Cortex of kidney (tissue), 1 donor: Measurements from ENCODE around the gene EHMT1.
"Not testable (repeated sequence)": the region's sequence is repeated elsewhere in the genome, so short reads cannot be mapped to it uniquely, and the experiment has no call there.

Source experiments
- DNase-seq: peaks from one replicate; lab custom pipeline; 2025; lab: John Stamatoyannopoulos, UW

Gene EHMT1

DNA sequence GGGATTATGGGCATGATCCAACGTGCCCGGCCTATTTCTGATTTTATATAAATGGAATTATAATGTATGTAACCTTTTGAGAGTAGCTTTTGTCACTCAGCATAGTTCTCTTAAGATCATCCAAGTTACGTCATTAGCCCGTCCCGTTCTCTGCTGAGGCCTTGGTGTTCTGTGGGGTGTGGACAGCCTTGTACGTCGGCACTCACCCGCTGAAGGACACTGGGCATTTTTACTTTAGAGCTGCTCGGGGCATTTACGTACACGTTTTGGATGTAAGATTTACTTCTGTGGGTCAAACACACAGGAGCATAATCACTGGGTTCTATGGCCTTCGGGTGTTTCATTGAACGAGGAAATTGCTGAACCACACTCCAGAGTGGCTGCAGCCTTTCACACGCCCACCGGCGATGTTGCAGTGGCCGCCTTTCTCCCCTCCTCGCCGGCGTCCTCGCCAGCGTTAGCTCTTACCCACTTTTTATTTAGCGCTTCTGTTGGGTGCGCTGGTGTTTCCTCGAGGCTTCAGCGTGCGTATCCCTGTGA, 101.8 kb downstream of the EHMT1 start:
- DNase-seq = no peak

GRCh38 chr9:137721479-137721878, 102.7 kb downstream of the EHMT1 start:
- no peak for DNase-seq

DNA sequence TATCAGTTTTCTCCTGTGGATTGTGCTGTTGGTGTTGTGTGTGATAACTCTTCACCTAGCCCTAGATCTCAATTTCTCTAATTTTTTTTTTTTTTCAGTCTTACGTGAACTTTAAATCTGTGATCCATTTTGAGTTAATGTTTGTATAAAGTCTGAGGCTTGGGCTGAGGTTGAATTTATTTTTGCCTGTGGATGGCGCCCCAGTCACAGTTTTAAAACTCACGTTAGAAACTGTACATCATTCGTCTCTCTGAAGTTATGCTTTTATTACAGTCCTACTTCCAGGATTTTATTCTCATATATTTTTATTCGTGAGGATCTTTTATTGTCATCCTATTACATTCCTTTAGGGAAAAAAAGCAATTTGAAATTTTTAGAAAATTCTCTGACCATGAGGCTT, 103.1 kb downstream of the EHMT1 start:
- no peak for DNase-seq

DNA sequence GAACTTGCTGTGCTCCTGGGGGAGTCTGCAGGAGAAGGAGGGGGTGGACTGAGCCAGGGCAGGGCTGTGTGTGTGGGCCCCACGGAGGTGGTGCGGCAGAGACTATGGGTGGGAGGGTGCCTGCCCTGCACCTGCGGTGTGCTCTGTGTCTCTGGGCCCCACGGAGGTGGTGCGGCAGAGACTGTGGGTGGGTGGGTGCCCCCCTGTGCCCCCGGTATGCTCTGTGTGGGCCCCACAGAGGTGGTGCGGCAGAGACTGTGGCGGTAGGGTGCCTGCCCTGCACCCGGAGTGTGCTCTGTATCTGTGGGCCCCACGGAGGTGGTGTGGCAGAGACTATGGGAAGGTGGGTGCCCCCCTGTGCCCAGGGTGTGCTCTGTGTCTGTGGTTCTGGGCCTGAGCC, 103.7 kb downstream of the EHMT1 start:
- DNase-seq = no peak

GRCh38 chr9:137723356-137723755, 104.6 kb downstream of the EHMT1 start:
- not testable (repeated sequence) for DNase-seq

DNA sequence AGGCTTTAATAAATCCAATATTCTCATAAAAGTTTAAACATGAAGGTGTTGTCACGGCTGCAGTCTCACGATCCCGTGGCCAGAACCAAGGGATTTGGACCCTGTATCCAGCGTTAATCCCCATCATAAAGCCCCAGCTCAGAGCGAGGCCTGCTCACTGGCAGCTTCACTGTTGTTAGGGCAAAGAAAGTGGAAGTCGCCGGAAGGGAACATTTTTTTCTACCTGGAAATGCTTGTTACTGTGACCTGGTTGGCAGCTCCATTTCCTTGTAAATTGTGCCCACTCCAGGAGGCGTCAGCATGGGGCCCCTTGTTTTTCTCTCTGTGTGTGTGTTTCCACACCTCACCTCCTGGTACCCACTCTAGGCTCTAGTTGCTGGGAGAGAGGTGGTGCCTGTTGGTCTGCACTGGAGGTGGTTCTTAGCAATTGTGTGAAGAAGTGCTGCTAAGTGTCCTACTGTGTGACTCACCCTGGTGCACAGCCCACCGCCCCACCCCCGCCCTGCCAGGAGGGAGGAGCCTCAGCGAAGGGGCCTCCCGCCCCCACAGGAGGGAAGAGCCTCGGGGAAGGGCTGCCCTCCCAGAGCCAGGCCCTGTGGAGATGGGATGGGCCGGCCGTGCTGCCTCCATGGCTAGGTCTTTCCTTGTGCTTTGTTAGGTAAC, 105.1 kb downstream of the EHMT1 start:
- DNase-seq = no peak

DNA sequence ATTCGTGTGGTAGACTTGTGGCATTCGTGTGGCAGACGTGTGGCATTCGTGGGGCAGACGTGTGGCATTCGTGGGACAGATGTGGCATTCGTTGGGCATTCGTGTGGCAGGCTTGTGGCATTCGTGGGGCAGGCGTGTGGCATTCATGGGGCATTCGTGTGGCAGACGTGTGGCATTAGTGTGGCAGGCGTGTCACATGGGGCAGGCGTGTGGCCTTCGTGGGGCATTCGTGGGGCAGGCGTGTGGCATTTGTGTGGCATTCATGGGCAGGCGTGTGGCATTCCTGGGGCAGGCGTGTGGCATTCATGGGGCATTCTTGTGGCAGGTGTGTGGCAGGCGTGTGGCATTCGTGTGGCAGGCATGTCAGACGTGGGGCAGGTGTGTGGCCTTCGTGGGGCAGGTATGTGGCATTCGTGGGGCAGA, 106.0 kb downstream of the EHMT1 start:
- no peak for DNase-seq

DNA sequence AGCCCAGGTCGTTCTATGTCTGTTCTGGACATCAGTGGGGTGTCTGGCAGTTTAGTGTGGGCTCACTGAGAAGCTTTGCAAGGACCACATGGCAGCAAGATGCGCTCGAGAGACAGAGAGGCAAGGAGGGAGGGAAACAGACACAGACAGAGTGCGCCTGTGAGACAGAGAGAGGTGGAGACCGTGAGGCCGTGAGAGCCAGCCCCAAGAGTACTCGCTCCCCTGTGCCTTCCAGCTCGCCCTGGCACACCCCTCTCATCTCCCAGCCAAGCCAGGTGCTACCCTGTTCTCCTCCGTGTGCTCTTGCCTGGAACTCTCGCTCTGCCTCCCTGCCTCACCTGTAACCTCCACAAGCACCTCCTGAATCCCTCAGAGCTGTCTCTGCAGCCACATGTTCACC, 106.8 kb downstream of the EHMT1 start:
- DNase-seq = no peak

GRCh38 chr9:137726336-137726735, 107.5 kb downstream of the EHMT1 start:
- not testable (repeated sequence) for DNase-seq

DNA sequence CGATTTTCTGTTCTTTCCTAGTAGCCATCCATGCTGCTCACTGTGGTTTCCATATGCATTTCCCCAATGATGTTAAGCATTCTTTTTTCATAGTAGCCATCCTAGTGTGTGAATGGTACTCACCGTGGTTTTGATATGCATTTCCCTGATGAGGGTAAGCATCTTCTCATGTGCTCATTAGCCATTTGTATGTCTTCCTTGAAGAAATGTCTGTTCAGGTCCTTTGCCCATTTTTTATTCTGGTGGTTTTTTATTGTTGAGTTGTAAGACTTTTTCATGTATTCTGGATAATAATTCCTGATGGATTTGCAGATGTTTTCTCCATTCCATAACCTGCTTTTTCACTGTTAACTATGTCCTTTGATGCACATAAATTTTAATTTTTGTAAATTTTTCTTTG, 108.0 kb downstream of the EHMT1 start:
- no peak for DNase-seq

- no peak for DNase-seq
Measured at GRCh38 chr9:137727716-137728115, 108.9 kb downstream of the EHMT1 start.

DNA sequence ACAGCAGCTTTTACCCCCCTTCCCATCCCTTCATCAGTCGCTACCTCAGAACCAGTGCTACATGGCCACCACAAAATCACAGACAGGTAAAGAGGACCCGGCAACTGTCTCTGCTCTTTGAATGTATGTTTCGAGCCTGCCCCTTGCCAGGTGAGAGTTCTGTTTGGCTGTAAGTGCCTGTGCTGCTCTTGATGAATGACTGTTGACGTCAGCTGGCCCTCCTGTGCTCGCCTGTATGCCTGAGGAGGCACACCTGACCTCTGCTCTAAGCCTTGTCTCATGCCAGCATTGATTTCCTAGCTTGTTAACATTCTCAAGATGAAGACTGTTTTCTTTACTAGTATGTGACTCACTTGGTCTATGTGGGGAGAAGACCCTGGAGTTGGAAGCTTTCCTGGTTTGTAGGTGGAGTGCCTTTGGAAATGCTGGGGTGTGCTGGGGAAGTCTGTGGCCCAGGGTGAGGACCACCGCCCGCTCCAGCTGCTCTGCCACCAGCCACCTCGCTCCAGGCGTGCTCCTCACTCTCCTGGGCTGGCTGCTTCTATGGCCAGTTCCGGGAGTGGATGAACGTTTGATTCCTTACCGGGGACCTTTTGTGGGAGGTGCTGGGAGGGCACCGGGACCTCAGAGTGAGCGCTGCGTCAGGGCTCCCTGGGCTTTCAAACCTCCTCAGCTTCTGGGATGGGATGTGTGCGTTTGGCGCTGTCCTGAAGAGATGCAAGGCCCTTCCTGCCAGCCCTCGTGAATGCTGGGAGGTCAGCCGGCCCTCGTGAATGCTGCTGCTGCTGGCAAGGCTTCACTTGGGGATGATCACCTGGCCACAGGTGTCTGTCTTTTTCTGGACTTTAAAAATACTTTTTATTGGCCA, 109.9 kb downstream of the EHMT1 start:
- no peak for DNase-seq

- no peak for DNase-seq
Measured at GRCh38 chr9:137731216-137731946, 112.6 kb downstream of the EHMT1 start.

DNA sequence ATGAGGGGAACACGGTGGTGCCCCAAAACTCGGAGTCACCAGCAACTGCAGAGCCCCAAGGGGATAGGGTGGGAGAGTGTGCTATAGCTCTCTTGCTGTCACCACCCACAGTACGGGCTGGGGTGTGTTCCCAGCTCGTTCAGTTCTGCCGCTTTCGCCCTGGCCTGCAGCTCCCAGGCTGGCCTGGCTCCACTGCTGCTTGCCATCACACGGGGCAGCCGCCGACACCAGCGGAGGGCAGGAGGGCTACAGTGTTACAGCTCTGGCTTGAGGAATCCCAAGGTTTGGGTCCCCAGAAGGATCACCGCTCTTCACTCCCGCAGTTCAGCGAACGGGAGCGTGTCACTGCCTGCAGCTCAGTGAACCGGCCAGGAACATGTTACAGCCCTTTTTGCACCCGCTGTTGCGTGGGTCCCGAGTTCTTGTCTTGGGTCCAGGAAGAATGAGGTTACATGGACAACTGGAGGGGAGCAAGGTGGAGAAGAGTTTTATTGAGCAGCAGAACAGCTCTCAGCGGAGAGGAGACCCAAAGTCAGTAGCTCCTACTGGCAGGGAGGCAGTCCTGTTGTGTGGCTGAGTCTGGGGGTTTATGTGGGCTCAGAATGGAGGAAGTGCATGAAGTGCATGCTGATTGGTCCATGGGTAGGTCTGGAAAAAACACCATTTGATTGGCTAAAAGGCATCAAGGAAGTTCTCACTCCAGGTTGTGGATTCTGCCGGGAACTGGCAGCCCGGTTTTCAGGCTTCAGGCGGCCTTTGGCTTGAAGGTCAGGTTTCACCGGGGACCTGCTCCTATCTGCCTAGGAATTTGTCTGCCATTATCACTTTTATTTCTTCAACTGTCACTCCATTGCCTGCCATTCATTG, 113.4 kb downstream of the EHMT1 start:
- no peak for DNase-seq

DNA sequence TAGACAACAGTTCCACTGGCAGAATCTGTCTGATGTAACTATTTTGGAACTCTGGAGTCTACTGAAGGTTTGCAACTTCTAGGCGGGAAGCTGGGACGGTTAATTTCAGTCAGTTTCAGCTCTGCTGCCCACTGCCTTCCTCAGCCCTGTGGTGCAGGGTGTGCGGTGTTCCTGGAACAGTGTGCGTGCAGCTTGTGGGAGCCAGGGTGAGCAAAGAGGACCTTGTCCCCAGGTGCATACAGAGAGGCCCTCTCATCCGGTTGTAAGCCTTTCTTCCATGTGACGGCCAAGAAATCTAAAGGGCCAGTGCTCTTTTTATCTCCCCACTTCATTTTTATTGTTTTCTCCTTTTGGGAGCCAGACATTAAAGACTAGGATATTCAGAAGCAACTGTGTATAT, 114.6 kb downstream of the EHMT1 start:
- DNase-seq = no peak

DNA sequence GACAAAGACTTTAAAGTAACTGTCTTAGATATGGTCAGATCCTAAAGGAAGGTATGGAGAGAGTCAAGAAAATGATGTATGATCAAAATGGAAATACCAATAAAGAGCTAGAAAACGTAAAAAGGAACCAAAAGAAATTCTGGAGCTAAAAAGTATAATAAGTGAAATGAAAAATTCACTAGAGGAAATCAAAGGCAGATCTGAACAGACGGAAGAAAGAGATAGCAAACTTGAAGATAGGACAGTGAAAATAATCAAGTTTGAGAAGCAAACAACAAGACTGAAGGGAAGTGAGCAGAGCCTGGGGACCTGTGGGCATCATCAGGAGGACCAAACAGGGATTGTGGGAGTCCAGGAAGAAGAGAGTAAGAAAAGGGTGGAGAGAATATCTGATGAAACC, 115.4 kb downstream of the EHMT1 start:
- DNase-seq = no peak

DNA sequence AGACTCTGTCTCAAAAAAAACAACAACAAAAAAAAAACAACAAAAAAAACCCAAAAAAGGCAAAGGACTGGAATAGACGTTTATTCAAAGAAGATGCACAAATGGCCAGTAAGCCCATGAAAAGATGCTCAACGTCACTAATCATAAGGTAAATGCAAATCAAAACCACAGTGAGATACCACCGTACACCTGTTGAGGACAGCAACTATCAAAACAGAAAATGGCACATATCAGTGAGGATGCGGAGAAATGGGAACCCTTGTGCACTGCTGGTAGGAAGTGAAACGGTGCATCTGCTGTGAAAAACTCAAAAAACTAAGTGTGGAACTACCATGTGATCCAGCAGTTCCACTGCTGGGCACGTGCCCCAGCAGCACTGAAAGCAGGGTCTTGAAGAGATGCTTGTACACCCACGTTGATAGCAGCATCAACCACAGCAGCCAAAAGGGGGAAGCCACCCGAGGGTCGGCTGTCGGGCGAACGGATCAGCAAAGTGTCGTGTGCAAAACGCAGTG, 119.4 kb downstream of the EHMT1 start:
- DNase-seq = not testable (repeated sequence)

DNA sequence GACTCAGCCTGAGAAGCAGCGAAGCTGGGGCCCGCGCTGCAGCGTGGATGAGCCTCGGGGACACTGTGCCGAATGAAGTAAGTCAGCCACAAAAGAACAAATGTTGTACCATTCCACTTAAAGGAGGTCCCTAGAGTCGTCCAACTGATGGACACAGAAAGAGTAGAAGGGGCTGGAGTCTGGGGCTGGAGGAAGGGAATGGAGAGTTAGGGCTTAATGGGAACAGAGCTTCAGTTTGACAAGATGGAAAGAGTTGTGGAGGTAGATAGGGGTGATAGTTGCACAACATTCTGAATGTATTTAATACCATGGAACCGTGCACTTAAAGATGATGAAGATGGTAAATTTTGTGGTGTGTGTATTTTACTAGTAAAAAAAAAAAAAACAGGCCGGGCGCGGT, 119.9 kb downstream of the EHMT1 start:
- DNase-seq = no peak

DNA sequence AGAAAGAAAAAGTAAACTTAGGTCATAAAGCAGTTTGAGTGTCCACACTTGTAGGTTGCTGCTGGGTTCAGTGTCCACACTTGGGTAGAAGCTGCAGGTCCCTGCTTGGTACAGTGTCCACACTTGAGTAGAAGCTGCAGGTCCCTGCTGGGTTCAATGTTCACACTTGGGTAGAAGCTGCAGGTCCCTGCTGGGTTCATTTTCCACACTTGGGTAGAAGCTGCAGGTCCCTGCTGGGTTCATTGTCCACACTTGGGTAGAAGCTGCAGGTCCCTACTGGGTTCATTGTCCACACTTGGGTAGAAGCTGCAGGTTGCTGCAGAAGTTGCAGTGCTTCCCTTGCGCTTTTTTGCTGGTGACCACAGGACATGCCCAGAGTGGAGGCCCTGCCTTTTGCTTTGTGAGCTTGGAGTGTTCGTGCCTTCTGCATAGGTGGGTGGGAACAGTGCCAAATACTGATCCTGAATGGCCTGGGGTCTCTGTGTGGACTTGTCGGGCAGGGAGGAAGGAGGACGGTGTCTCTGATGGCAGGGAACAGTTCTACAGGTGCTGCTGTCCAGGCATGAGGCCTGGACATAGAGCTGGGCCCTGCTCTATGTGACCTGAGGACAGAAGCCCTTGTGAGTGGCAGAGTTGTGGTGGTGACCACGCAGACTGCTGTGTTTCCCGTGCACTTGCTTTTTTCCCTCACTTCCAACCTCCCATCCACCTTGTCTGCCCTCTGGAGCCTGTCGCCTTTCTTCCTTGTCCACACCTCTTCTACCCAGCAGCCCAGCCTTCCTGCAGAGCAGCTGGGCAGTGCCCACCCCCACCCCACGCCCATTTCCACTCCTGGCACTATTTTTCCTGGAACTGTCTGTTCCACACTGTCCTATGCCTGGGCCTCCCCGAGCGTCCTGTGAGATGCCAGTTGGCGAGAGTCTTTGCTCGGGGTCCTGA, 120.8 kb downstream of the EHMT1 start:
- DNase-seq = no peak

- no peak for DNase-seq
Measured at GRCh38 chr9:137740312-137740711, 121.5 kb downstream of the EHMT1 start.
